ENCODE measurements around the gene RDX.
A peak's percentile ranks its signal among the peaks of the same experiment; 100 is the strongest.
"Not testable (repeated sequence)": the region's sequence is repeated elsewhere in the genome, so short reads cannot be mapped to it uniquely, and the experiment has no call there.

RDX gene

GRCh38 chr11:110272919-110273318 is 23.5 kb downstream of the RDX start:
- DNase-seq (ENCODE audit: low spot score) = no peak

GRCh38 chr11:110269996-110270395 is 26.4 kb downstream of the RDX start:
- no peak for DNase-seq (ENCODE audit: low spot score)

GRCh38 chr11:110268441-110268840 is 28.0 kb downstream of the RDX start:
- no peak for DNase-seq (ENCODE audit: low spot score)

- DNase-seq (ENCODE audit: low spot score) = no peak
Measured at GRCh38 chr11:110262072-110262403, 34.4 kb downstream of the RDX start.

GRCh38 chr11:110261195-110262071 is 35.0 kb downstream of the RDX start:
- DNase-seq (ENCODE audit: low spot score) = no peak

GRCh38 chr11:110253525-110253924 is 42.9 kb downstream of the RDX start:
- DNase-seq (ENCODE audit: low spot score) = no peak

GRCh38 chr11:110251836-110252235 is 44.6 kb downstream of the RDX start:
- peak; percentile 33 for DNase-seq (ENCODE audit: low spot score)

GRCh38 chr11:110250168-110250567 is 46.2 kb downstream of the RDX start:
- DNase-seq (ENCODE audit: low spot score) = no peak

- DNase-seq (ENCODE audit: low spot score) = no peak
Measured at GRCh38 chr11:110249766-110250165, 46.6 kb downstream of the RDX start.

GRCh38 chr11:110249066-110249465 is 47.3 kb downstream of the RDX start:
- no peak for DNase-seq (ENCODE audit: low spot score)

GRCh38 chr11:110243791-110244190 is 52.6 kb downstream of the RDX start:
- DNase-seq (ENCODE audit: low spot score) = no peak

- no peak for DNase-seq (ENCODE audit: low spot score)
Measured at GRCh38 chr11:110242746-110243145, 53.7 kb downstream of the RDX start.

GRCh38 chr11:110242188-110242587 is 54.2 kb downstream of the RDX start:
- DNase-seq (ENCODE audit: low spot score) = no peak

- no peak for DNase-seq (ENCODE audit: low spot score)
Measured at GRCh38 chr11:110235966-110236365, 60.4 kb downstream of the RDX start.

- DNase-seq (ENCODE audit: low spot score) = no peak
Measured at GRCh38 chr11:110230377-110230776, 66.0 kb downstream of the RDX start.

- no peak for DNase-seq (ENCODE audit: low spot score)
Measured at GRCh38 chr11:110219006-110219785, 77.2 kb downstream of the RDX start.

- no peak for DNase-seq (ENCODE audit: low spot score)
Measured at GRCh38 chr11:110217936-110218335, 78.5 kb downstream of the RDX start.

- no peak for DNase-seq (ENCODE audit: low spot score)
Measured at GRCh38 chr11:110217223-110217877, 79.1 kb downstream of the RDX start.

- DNase-seq (ENCODE audit: low spot score) = not testable (repeated sequence)
Measured at GRCh38 chr11:110209313-110209694, 87.1 kb downstream of the RDX start.

- not testable (repeated sequence) for DNase-seq (ENCODE audit: low spot score)
Measured at GRCh38 chr11:110208678-110209312, 87.6 kb downstream of the RDX start.

GRCh38 chr11:110207123-110207522 is 89.3 kb downstream of the RDX start:
- DNase-seq (ENCODE audit: low spot score) = no peak

GRCh38 chr11:110200836-110201235 is 95.6 kb downstream of the RDX start:
- no peak for DNase-seq (ENCODE audit: low spot score)
